ENCODE measurements around the gene ANKRD11. TPM values are rescaled to one million over a fixed set of nuclear protein-coding genes. Genes with fewer than 3 reads are reported as not detected.
"Not testable (repeated sequence)": the region's sequence is repeated elsewhere in the genome, so short reads cannot be mapped to it uniquely, and the experiment has no call there.

Gene ANKRD11
- polyA plus RNA-seq, 1 donor (not counting 4 experiments of a cell fraction or from before 2014, with no cell fraction given), result 30.1 TPM

- H2AFZ ChIP-seq (ENCODE audit: control insufficient read depth, low read length), result no peak overlapping the region
- peaks cover 4% of the 10 kb centered on the region for H3K9me1 ChIP-seq (ENCODE audit: control insufficient read depth, extremely low read depth, insufficient read depth, low read length)
- H3K4me3 ChIP-seq (ENCODE audit: control insufficient read depth in 2 of 3, extremely low read depth in 1 of 3, insufficient read depth in 2 of 3, low read depth in 1 of 3, low read length in 3 of 3), result peak overlapping the region; percentile 35 to 76 (median 67)
- peaks cover 89% of the 10 kb centered on the region for H3K79me2 ChIP-seq (ENCODE audit: control insufficient read depth, insufficient read depth, low read length)
- H3K36me3 ChIP-seq (ENCODE audit: control insufficient read depth in 2 of 2, extremely low read depth in 1 of 2, insufficient read depth in 2 of 2, low read length in 2 of 2), result peaks cover 2 to 25% of the 10 kb centered on the region in 2 experiments
- H3K27me3 ChIP-seq (ENCODE audit: control insufficient read depth, extremely low read depth, insufficient read depth, low read length), result no peaks in the 10 kb centered on the region
- DNase-seq (ENCODE audit: low read depth, low spot score), result peak; percentile 64
- FAIRE-seq, result peak; percentile 84
- H3K9me3 ChIP-seq (ENCODE audit: control insufficient read depth, low read depth, low read length), result no peaks in the 10 kb centered on the region
- peak overlapping the region; percentile 75 for H3K27ac ChIP-seq (ENCODE audit: control insufficient read depth, insufficient read depth, low read length)
- peak overlapping the region; percentile 55 for H3K9ac ChIP-seq (ENCODE audit: control insufficient read depth, extremely low read depth, insufficient read depth, low read length)
- TF ChIP-seq CTCF (optimal IDR thresholded peaks at IDR 0.05 in 1 of 3, IDR thresholded peaks at IDR 0.05 in 1 of 3, conservative IDR thresholded peaks at IDR 0.05 in 1 of 3; ENCODE audit: extremely low read depth in 1 of 3, insufficient read depth in 2 of 3, low read length in 3 of 3) (no peak), EZH2 (IDR thresholded peaks at IDR 0.05; ENCODE audit: low read length) (no peak)
- dilution Hi-C loops (cut with MboI; ENCODE audit: extremely low pct_ligation_motif_present, low sequenced_read_pairs), result no loop called here
- peaks cover 32% of the 10 kb centered on the region for H4K20me1 ChIP-seq (ENCODE audit: control insufficient read depth, extremely low read depth, insufficient read depth, low read length)
- H3K4me1 ChIP-seq (ENCODE audit: control insufficient read depth, extremely low read depth, insufficient read depth, low read length), result peaks cover 70% of the 10 kb centered on the region
- peak overlapping the region; percentile 91 for H3K4me2 ChIP-seq (ENCODE audit: control insufficient read depth, extremely low read depth, insufficient read depth, low read depth, low read length)
Measured at GRCh38 chr16:89363621-89364393, 126.6 kb downstream of the ANKRD11 start.

- H3K36me3 ChIP-seq (ENCODE audit: control insufficient read depth in 2 of 2, extremely low read depth in 1 of 2, insufficient read depth in 2 of 2, low read length in 2 of 2), result peaks cover 4 to 36% of the 10 kb centered on the region in 2 experiments
- H3K9me1 ChIP-seq (ENCODE audit: control insufficient read depth, extremely low read depth, insufficient read depth, low read length); dilution Hi-C loops (cut with MboI; ENCODE audit: extremely low pct_ligation_motif_present, low sequenced_read_pairs); H2AFZ ChIP-seq (ENCODE audit: control insufficient read depth, low read length); DNase-seq (ENCODE audit: low read depth, low spot score); H3K9me3 ChIP-seq (ENCODE audit: control insufficient read depth, low read depth, low read length); H3K27me3 ChIP-seq (ENCODE audit: control insufficient read depth, extremely low read depth, insufficient read depth, low read length): not testable (repeated sequence)
- peak overlapping the region; percentile 80 for H3K9ac ChIP-seq (ENCODE audit: control insufficient read depth, extremely low read depth, insufficient read depth, low read length)
- H3K79me2 ChIP-seq (ENCODE audit: control insufficient read depth, insufficient read depth, low read length), result peaks cover 89% of the 10 kb centered on the region
- H3K27ac ChIP-seq (ENCODE audit: control insufficient read depth, insufficient read depth, low read length), result peak overlapping the region; percentile 92
- peaks cover 34% of the 10 kb centered on the region for H4K20me1 ChIP-seq (ENCODE audit: control insufficient read depth, extremely low read depth, insufficient read depth, low read length)
- peak; percentile 51 for FAIRE-seq
- peak overlapping the region; percentile 35 to 76 (median 71) for H3K4me3 ChIP-seq (ENCODE audit: control insufficient read depth in 2 of 3, extremely low read depth in 1 of 3, insufficient read depth in 2 of 3, low read depth in 1 of 3, low read length in 3 of 3)
- H3K4me1 ChIP-seq (ENCODE audit: control insufficient read depth, extremely low read depth, insufficient read depth, low read length), result peaks cover 67% of the 10 kb centered on the region
- peak overlapping the region; percentile 99 for H3K4me2 ChIP-seq (ENCODE audit: control insufficient read depth, extremely low read depth, insufficient read depth, low read depth, low read length)
Measured at GRCh38 chr16:89362540-89363223, 127.7 kb downstream of the ANKRD11 start.
